ENCODE results near the gene WNK4.

The WNK4 gene

DNA sequence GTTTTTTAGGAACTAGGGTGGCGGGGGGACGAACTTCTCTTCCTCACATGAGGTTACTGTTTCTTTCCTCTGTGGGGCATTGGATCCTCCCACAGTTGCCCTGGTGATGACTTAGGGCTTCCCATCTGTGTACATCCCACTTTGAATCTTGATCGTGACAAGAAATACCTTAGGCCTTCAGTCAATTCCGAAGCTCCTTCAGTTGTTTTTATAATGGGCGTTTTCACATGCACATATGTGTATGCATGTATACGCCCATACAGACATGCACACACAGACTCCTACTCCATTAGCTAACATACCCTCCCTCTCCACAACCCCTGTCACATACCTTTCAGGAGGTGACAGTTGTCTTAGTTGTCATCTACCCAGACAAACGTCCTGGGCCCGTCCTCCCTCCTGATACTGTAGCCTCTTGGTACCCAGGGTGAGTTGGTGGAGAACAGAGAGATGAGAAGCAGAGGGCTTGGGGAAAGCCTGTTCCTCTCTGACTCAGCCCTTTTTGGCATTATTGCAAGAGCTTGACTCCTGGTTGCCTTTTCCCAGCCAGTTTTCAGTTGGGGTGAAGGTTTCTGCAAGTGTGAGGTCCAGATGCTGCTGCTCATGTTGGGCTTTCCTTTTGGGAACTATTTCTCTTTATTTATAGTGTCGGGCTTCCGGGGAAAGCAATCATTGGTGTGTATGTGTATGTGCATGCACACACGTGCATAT lies 61.7 kb downstream of the WNK4 start:
- DNase-seq: no peak

- no peak for DNase-seq
These were observed 63.0 kb downstream of the WNK4 start for GRCh38 chr17:42843358-42843934.

GRCh38 chr17:42844271-42844670 lies 63.9 kb downstream of the WNK4 start, which contains the start of gene AOC2:
Gene AOC2 (plus strand): TSS chr17:42844580. CDS start chr17:42844627, 47 bp downstream.
- no peak for DNase-seq

DNA sequence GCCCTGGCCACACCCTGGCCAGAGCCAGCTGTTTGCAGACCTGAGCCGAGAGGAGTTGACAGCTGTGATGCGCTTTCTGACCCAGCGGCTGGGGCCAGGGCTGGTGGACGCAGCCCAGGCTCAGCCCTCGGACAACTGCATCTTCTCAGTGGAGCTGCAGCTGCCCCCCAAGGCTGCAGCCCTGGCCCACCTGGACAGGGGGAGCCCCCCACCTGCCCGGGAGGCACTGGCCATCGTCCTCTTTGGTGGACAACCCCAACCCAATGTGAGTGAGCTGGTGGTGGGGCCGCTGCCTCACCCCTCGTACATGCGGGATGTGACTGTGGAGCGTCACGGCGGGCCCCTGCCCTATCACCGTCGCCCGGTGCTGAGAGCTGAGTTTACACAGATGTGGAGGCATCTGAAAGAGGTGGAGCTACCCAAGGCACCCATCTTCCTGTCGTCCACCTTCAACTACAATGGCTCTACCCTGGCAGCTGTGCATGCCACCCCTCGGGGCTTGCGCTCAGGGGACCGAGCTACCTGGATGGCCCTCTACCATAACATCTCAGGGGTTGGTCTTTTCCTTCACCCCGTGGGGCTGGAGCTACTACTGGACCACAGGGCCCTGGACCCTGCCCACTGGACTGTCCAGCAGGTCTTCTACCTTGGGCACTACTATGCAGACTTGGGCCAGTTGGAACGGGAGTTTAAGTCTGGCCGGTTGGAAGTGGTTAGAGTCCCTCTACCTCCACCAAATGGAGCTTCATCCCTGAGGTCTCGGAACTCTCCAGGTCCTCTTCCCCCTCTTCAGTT lies 64.5 kb downstream of the WNK4 start:
- no peak for DNase-seq

- no peak for DNase-seq
These were observed 65.1 kb downstream of the WNK4 start for GRCh38 chr17:42845556-42845917.

GRCh38 chr17:42845918-42846593 lies 65.6 kb downstream of the WNK4 start:
- no peak for DNase-seq
